DMS 273 treated with DMSO at 0.1 percent for 48 hours (cell line): ENCODE data around the gene NCCRP1.
"Not testable (repeated sequence)": the region's sequence is repeated elsewhere in the genome, so short reads cannot be mapped to it uniquely, and the experiment has no call there.

Experiments
- DNase-seq: peaks from one replicate; lab custom pipeline; 2025; lab: John Stamatoyannopoulos, UW

NCCRP1 gene

GRCh38 chr19:39208175-39208795 is 11.5 kb downstream of the NCCRP1 start:
- no peak for DNase-seq

- DNase-seq, result no peak
Measured at GRCh38 chr19:39209196-39209595, 12.4 kb downstream of the NCCRP1 start.

- no peak for DNase-seq
Measured at GRCh38 chr19:39211731-39212374, 15.1 kb downstream of the NCCRP1 start.

GRCh38 chr19:39212375-39212742 is 15.6 kb downstream of the NCCRP1 start:
- DNase-seq, result no peak

GRCh38 chr19:39215323-39215722 is 18.6 kb downstream of the NCCRP1 start:
- not testable (repeated sequence) for DNase-seq

GRCh38 chr19:39217094-39217493 is 20.3 kb downstream of the NCCRP1 start:
- no peak for DNase-seq

- DNase-seq, result no peak
Measured at GRCh38 chr19:39218230-39219007, 21.7 kb downstream of the NCCRP1 start.

- DNase-seq, result not testable (repeated sequence)
Measured at GRCh38 chr19:39219108-39219507, 22.3 kb downstream of the NCCRP1 start.

- no peak for DNase-seq
Measured at GRCh38 chr19:39223703-39224279, 27.0 kb downstream of the NCCRP1 start.

- no peak for DNase-seq
Measured at GRCh38 chr19:39224910-39225309, 28.1 kb downstream of the NCCRP1 start.

GRCh38 chr19:39230096-39230764 is 33.5 kb downstream of the NCCRP1 start:
- no peak for DNase-seq

GRCh38 chr19:39232708-39233107 is 35.9 kb downstream of the NCCRP1 start:
- DNase-seq, result no peak

GRCh38 chr19:39236527-39236926 is 39.8 kb downstream of the NCCRP1 start:
- no peak for DNase-seq

- no peak for DNase-seq
Measured at GRCh38 chr19:39237200-39238184, 40.7 kb downstream of the NCCRP1 start.

- no peak for DNase-seq
Measured at GRCh38 chr19:39238209-39238608, 41.4 kb downstream of the NCCRP1 start.

GRCh38 chr19:39238944-39239343 is 42.2 kb downstream of the NCCRP1 start:
- DNase-seq, result no peak

GRCh38 chr19:39240421-39240820 is 43.7 kb downstream of the NCCRP1 start:
- DNase-seq, result no peak

- not testable (repeated sequence) for DNase-seq
Measured at GRCh38 chr19:39243741-39244140, 47.0 kb downstream of the NCCRP1 start.

GRCh38 chr19:39244410-39245100 is 47.8 kb downstream of the NCCRP1 start, which contains the start of gene IFNL3:
Gene IFNL3, minus strand, starts transcription at chr19:39245006. Its CDS starts 39 bp downstream, at chr19:39244967.
- DNase-seq, result not testable (repeated sequence)

GRCh38 chr19:39245166-39245565 is 48.4 kb downstream of the NCCRP1 start:
- DNase-seq, result not testable (repeated sequence)
